GM19324 (cell line): ENCODE data around the gene RSRP1.

Experiments
- ATAC-seq: cut with Tn5 transposase; IDR thresholded peaks from one replicate; pipeline ENCODE4 v1.9.1; 2021; ENCODE audit warnings: mild to moderate bottlenecking, moderate library complexity; ENCODE audit not compliant: unreplicated experiment, low FRiP score

Gene RSRP1

DNA sequence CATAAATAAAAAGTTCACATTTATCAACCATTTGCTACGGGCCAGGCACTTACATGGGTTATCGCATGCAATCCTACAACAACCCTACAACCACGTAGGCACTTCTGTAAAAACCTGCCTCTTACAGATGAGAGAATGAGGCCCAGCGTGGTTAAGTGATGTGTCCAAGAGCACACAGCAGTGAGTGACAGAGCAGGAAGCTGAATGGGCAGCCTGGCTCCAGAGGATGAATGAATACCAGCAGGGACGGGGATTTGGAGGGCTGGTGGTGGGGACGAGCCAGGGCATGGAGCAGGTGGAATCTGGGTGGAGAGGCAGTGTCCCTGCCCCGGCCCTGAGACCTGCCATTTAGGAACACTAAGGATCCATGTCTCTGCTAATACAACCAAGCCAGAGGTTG is 50.4 kb downstream of the RSRP1 start:
- ATAC-seq = no peak

DNA sequence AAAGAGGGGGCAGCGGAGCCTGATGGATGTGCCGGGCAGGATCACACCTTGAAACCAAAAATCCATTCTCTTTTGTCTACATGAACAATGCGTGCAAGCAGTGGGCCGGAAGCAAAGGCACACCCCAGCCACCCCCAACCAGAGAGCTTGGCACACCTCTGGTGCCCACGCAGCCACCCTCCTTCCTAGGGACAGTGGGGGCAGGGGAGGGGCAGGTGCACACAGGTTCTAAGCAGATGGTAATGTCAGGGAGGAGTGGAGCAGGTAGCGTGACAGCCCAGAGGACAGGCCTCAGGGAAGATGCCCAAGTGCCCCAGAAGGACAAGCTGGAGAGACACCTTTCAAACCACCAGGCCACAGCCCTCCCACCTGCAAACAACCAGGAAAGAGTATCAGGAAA is 51.4 kb downstream of the RSRP1 start:
- no peak for ATAC-seq

DNA sequence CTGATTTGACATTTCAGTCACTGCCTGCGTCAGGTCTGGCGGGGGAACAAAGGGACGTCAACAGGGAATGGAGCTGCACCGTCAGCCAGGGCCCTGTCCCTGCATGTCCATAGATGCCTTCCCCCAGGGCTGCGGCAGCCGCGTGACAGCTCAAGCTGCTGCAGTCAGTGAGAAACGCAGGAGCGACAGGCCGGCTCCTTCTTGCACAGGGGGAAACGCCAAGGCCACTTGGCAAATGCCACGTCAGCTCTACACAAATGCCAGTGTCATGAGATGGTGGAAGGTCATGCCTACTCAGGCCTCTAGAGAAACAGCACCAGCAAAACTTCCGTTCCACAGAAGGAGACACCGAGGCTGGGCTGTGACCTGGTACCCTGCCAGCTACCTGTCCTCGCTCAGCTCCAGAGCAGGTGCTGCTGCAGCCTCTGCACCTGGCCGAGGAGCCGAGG is 52.7 kb downstream of the RSRP1 start:
- ATAC-seq = no peak

- no peak for ATAC-seq
These were observed 53.2 kb downstream of the RSRP1 start for GRCh38 chr1:25194054-25194453.

- no peak for ATAC-seq
These were observed 54.0 kb downstream of the RSRP1 start for GRCh38 chr1:25193229-25193628.
